Caco-2 (cell line): ENCODE data around the gene SOHLH1. TPM values are rescaled to one million over a fixed set of nuclear protein-coding genes. Genes with fewer than 3 reads are reported as not detected.

ENCODE experiments used
- BruUV-seq: library from RNA; stranded (reverse); fragments of 400-500 nt; replicated peaks from 2 replicates; lab custom pipeline; 2021; lab: Mats Ljungman, UMichigan
- CTCF ChIA-PET: fragments of 300-600 bp; sonication (Branson Sonifier 250); formaldehyde crosslinking; loops from one replicate; lab custom pipeline; 2022; ENCODE audit warnings: antibody characterized with exemption; lab: Charles Lee
- POLR2A ChIA-PET: fragments of 300-600 bp; sonication (Branson Sonifier 250); formaldehyde crosslinking; loops from one replicate; lab custom pipeline; 2022; ENCODE audit warnings: antibody characterized with exemption; lab: Charles Lee
- DNase-seq, 2 experiments: peaks; one replicate each; pipeline versions ENCODE4 v3.0.0 to v3.0.0-alpha.2; 2020 to 2022
- H3K27me3 ChIP-seq: replicated peaks from 2 replicates; pipeline ENCODE4 v1.6.0; 2011; ENCODE audit warnings: low read length; ENCODE audit not compliant: control insufficient read depth, insufficient read depth
- H3K36me3 ChIP-seq: 2 replicates; pipeline ENCODE4 v1.5.1; 2011; ENCODE audit warnings: low read length; ENCODE audit not compliant: control insufficient read depth, insufficient read depth
- H3K4me1 ChIP-seq: fragments of 250-450 bp; sonication (Bioruptor Pico); 2 replicates; pipeline ENCODE4 v1.5.1; 2020; ENCODE audit warnings: mild to moderate bottlenecking
- H3K4me3 ChIP-seq: 2 replicates; pipeline ENCODE4 v1.5.1; 2011; ENCODE audit warnings: low read depth, mild to moderate bottlenecking, control low read depth, low read length
- H3K9me3 ChIP-seq: fragments of 250-450 bp; sonication (Bioruptor Pico); 2 replicates; pipeline ENCODE4 v1.5.1; 2020; ENCODE audit warnings: mild to moderate bottlenecking, moderate library complexity
- H3K27ac Mint-ChIP-seq: one replicate; pipeline ENCODE4 v1.8.0; 2022; ENCODE audit warnings: mixed read lengths; ENCODE audit not compliant: unreplicated experiment
- H3K27me3 Mint-ChIP-seq: one replicate; pipeline ENCODE4 v1.8.0; 2022; ENCODE audit warnings: mixed read lengths; ENCODE audit not compliant: insufficient read depth, unreplicated experiment
- H3K36me3 Mint-ChIP-seq: one replicate; pipeline ENCODE4 v1.8.0; 2022; ENCODE audit warnings: mild to moderate bottlenecking, mixed read lengths; ENCODE audit not compliant: insufficient read depth, unreplicated experiment
- H3K4me1 Mint-ChIP-seq: one replicate; pipeline ENCODE4 v1.8.0; 2022; ENCODE audit warnings: low read depth, mixed read lengths; ENCODE audit not compliant: unreplicated experiment
- H3K4me3 Mint-ChIP-seq: one replicate; pipeline ENCODE4 v1.8.0; 2022; ENCODE audit warnings: mild to moderate bottlenecking, moderate library complexity, mixed read lengths; ENCODE audit not compliant: unreplicated experiment
- H3K9me3 Mint-ChIP-seq: one replicate; pipeline ENCODE4 v1.8.0; 2022; ENCODE audit warnings: mixed read lengths; ENCODE audit not compliant: unreplicated experiment
- CTCF ChIP-seq, 2 experiments: fragments of 200-600 bp in 1 of 2; IDR thresholded peaks; 1 replicate in 1 of 2; 2 replicates in 1 of 2; pipeline versions ENCODE4 v1.5.1 to v1.8.0; 2011 to 2022; ENCODE audit warnings: antibody characterized with exemption in 1 of 2, control low read depth in 1 of 2, inconsistent platforms in 1 of 2, low read depth in 1 of 2, low read length in 1 of 2, mild to moderate bottlenecking in 1 of 2, moderate library complexity in 1 of 2; ENCODE audit not compliant: insufficient read depth in 1 of 2, severe bottlenecking in 1 of 2, unreplicated experiment in 1 of 2
- intact Hi-C: fragments of 100-400 bp; cut with micrococcal nuclease; formaldehyde crosslinking; loops from one replicate; pipeline ENCODE4 v1.10.0; 2022; ENCODE audit not compliant: unreplicated experiment
- total RNA-seq: library from RNA; stranded (reverse); gene quantifications from 2 replicates; pipeline ENCODE4 v1.2.3, GENCODE V29; 2022

The SOHLH1 gene
- total RNA-seq, 1 experiment from 2014 or later: 44.9 TPM

- peaks cover 18% of the 10 kb centered on the region for H3K27me3 Mint-ChIP-seq
- H3K4me1 Mint-ChIP-seq: no peaks in the 10 kb centered on the region
- CTCF ChIA-PET: interaction anchor here (1.0 kb wide), 1 partner anchor 12 kb away, joined by 3 read pairs; no protein-coding TSS in a partner anchor
- BruUV-seq: no TSS peak
- H3K27ac Mint-ChIP-seq: no peak overlapping the region
- H3K36me3 ChIP-seq: no peaks in the 10 kb centered on the region
- H3K9me3 ChIP-seq: peaks cover under 1% of the 10 kb centered on the region; the same call in 1 of the 2 replicates
- H3K4me1 ChIP-seq: no peaks in the 10 kb centered on the region
- DNase-seq: no peak
- H3K27me3 ChIP-seq: no peaks in the 10 kb centered on the region
- TF ChIP-seq CTCF (IDR thresholded peaks at IDR 0.05; ENCODE audit: insufficient read depth in 1 of 2, low read depth in 1 of 2, low read length in 1 of 2, severe bottlenecking in 1 of 2, unreplicated experiment in 1 of 2): peak in 1 of 2 experiments; percentile 25
- H3K4me3 ChIP-seq: no peak overlapping the region
- POLR2A ChIA-PET: no interaction called here
- no peak overlapping the region for H3K4me3 Mint-ChIP-seq
- H3K9me3 Mint-ChIP-seq: no peaks in the 10 kb centered on the region
- intact Hi-C loops: no loop called here
- H3K36me3 Mint-ChIP-seq: peaks cover 4% of the 10 kb centered on the region
These were observed 27.0 kb upstream of the SOHLH1 start for GRCh38 chr9:135726138-135726853.

GRCh38 chr9:135724186-135724787 is 25.0 kb upstream of the SOHLH1 start:
- TF ChIP-seq CTCF (IDR thresholded peaks at IDR 0.05; ENCODE audit: insufficient read depth in 1 of 2, low read depth in 1 of 2, low read length in 1 of 2, severe bottlenecking in 1 of 2, unreplicated experiment in 1 of 2): no peak
- H3K27me3 Mint-ChIP-seq: peaks cover 18% of the 10 kb centered on the region
- H3K4me1 Mint-ChIP-seq: no peaks in the 10 kb centered on the region
- H3K9me3 Mint-ChIP-seq: no peaks in the 10 kb centered on the region
- no peak overlapping the region for H3K27ac Mint-ChIP-seq
- intact Hi-C loops: no loop called here
- Histone ChIP-seq H3K9me3 (no peaks in the 10 kb centered on the region), H3K4me1 (no peaks in the 10 kb centered on the region), H3K36me3 (no peaks in the 10 kb centered on the region), H3K27me3 (no peaks in the 10 kb centered on the region; the same call in 1 of the 2 replicates), H3K4me3 (no peak overlapping the region)
- no peak for DNase-seq
- CTCF ChIA-PET: no interaction called here
- BruUV-seq: no TSS peak
- POLR2A ChIA-PET: no interaction called here
- no peaks in the 10 kb centered on the region for H3K36me3 Mint-ChIP-seq
- no peak overlapping the region for H3K4me3 Mint-ChIP-seq

- peaks cover 19% of the 10 kb centered on the region for H3K27me3 Mint-ChIP-seq
- no peaks in the 10 kb centered on the region; the same call in 1 of the 2 replicates for H3K27me3 ChIP-seq
- H3K9me3 Mint-ChIP-seq: no peaks in the 10 kb centered on the region
- DNase-seq: no peak
- intact Hi-C loops: no loop called here
- no peaks in the 10 kb centered on the region for H3K4me1 ChIP-seq
- no peaks in the 10 kb centered on the region for H3K4me1 Mint-ChIP-seq
- H3K36me3 ChIP-seq: no peaks in the 10 kb centered on the region
- ChIA-PET CTCF (no interaction called here), POLR2A (no interaction called here)
- H3K4me3 ChIP-seq: no peak overlapping the region
- no peaks in the 10 kb centered on the region for H3K36me3 Mint-ChIP-seq
- no peak overlapping the region for H3K4me3 Mint-ChIP-seq
- H3K9me3 ChIP-seq: no peaks in the 10 kb centered on the region
- no peak overlapping the region for H3K27ac Mint-ChIP-seq
- no TSS peak for BruUV-seq
- TF ChIP-seq CTCF (IDR thresholded peaks at IDR 0.05; ENCODE audit: insufficient read depth in 1 of 2, low read depth in 1 of 2, low read length in 1 of 2, severe bottlenecking in 1 of 2, unreplicated experiment in 1 of 2): no peak
These were observed 23.1 kb upstream of the SOHLH1 start for GRCh38 chr9:135722365-135722764.
